Activated naive CD4-positive, alpha-beta T cell treated with anti-CD3 and anti-CD28 coated beads, Interleukin-2, amount 10 ng/mL, durations not matched to agents 7 days and 5 days (primary cell): ENCODE results near the gene RNF141.

Experiments
- CTCF ChIA-PET: fragments of 350-600 bp; sonication (Branson Sonifier 250); formaldehyde crosslinking; loops from one replicate; lab custom pipeline; 2021; ENCODE audit warnings: antibody characterized with exemption; lab: Charles Lee
- DNase-seq: peaks from one replicate; pipeline ENCODE4 v3.0.0-alpha.2; 2020
- H3K27ac Mint-ChIP-seq: one replicate; pipeline ENCODE4 v1.8.0; 2021; ENCODE audit warnings: mild to moderate bottlenecking, moderate library complexity, mixed read lengths
- H3K27me3 Mint-ChIP-seq: one replicate; pipeline ENCODE4 v1.8.0; 2021; ENCODE audit warnings: mild to moderate bottlenecking, mixed read lengths
- H3K36me3 Mint-ChIP-seq: one replicate; pipeline ENCODE4 v1.8.0; 2021; ENCODE audit warnings: mixed read lengths
- H3K4me1 Mint-ChIP-seq: one replicate; pipeline ENCODE4 v1.8.0; 2021; ENCODE audit warnings: mixed read lengths
- H3K4me3 Mint-ChIP-seq: one replicate; pipeline ENCODE4 v1.8.0; 2021; ENCODE audit warnings: mild to moderate bottlenecking, moderate library complexity, mixed read lengths
- H3K9me3 Mint-ChIP-seq: one replicate; pipeline ENCODE4 v1.8.0; 2021; ENCODE audit warnings: mixed read lengths

RNF141 gene

DNA sequence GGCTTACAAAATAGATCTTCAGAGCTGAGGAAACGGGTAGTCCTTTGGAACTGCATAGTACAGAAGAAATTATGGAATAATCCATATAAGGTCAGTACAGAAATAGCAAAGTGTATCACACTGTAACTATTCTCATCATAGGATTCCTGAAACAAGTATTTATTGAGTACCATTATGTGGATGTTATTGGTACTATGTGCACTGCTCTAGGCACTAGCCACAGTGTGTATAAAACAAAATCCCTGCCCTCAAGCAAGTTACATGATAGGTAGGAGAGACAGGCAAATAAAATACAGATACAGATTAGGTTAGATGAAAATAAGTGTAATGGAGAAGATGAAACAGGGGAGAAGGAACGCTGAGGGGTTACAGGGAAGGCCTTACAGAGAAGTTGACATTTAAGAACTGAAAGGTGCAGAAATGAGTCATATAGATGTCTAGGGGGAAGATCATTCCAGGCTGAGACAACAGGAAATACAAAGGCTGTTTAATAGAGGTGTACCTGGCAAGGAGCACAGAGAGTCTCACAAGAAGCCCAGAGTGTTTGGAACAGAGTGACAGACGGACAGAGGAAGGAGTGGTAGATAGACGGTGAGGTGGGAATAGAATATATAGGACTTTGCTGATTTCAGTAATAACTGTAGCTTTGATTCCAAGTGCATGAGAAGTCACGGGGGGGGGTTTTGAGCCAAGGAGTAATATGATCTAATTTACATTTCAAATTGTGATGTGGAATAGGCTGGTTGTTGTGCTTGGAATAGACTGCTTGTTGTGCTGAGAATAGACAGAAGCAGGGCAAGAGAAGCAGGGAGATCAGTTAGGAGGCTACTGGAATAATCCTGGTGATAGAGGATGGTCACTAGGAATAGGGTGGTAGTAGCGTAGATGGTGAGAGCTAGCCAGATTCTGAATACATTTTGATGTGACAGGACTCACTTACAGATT lies 13.7 kb downstream of the RNF141 start:
- H3K27me3 Mint-ChIP-seq, result no peaks in the 10 kb centered on the region
- H3K27ac Mint-ChIP-seq, result no peak overlapping the region
- CTCF ChIA-PET, result interaction anchor here (1.2 to 1.5 kb wide), 2 partner anchors 14 to 128 kb away, joined by 3 to 8 read pairs; partner anchors contain the start of gene RNF141

DNA sequence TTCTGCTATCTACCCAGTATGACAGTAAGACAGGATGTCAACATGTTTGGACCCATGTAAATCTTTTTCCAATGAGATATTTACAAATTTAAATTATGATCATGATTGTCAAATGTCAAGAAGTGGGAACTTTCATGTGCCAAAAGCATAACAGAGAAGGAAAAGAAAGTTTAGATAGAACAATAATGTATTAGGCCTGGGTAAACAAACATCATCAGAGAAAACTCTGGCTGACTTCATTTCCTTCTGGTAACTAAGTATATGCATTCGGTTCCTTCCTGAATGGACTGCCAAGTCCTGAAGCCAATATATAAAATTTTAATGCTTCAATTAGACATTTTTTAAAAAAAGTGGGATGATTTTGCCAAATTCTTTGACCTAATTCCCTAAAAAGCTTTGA lies 16.5 kb downstream of the RNF141 start:
- no peak for DNase-seq
- no peaks in the 10 kb centered on the region for H3K27me3 Mint-ChIP-seq
- peaks cover 15% of the 10 kb centered on the region for H3K4me1 Mint-ChIP-seq
- CTCF ChIA-PET, result interaction anchor here (0.6 to 1.4 kb wide), 2 partner anchors 16 to 806 kb away, joined by 3 to 4 read pairs; partner anchors contain the start of gene RNF141
- no peak overlapping the region for H3K4me3 Mint-ChIP-seq
- no peak overlapping the region for H3K27ac Mint-ChIP-seq
- H3K36me3 Mint-ChIP-seq, result peaks cover 37% of the 10 kb centered on the region
- H3K9me3 Mint-ChIP-seq, result no peaks in the 10 kb centered on the region

More for the DNA sequence above, 13.7 kb downstream of the RNF141 start:
- Mint-ChIP-seq H3K4me1 (peaks cover 15% of the 10 kb centered on the region), H3K9me3 (no peaks in the 10 kb centered on the region), H3K36me3 (peaks cover 34% of the 10 kb centered on the region), H3K4me3 (no peak overlapping the region)
- no peak for DNase-seq

DNA sequence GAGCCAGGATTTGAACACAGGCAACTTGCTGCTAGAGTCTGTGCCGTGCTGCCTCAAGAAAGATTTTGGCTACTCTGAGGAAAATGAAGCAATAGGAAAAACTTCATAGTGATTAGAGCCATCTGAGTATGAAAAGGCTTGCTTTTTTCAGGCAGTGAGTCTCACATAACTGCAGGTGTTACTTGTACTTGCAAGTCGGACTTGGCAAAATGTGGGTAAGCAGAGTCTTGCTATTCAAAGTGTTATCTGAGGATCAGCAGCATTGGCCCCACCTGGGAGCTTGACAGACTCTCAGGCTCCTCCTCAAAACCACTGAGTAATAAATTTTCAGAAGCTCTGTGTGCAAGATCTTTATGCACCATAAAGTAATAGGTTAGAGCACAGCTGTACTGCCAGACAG lies 18.1 kb downstream of the RNF141 start:
- H3K4me3 Mint-ChIP-seq, result no peak overlapping the region
- H3K27ac Mint-ChIP-seq, result no peak overlapping the region
- CTCF ChIA-PET, result interaction anchor here (1.0 kb wide), 1 partner anchor 17 kb away, joined by 4 read pairs; no protein-coding TSS in a partner anchor
- peaks cover 27% of the 10 kb centered on the region for H3K36me3 Mint-ChIP-seq
- H3K4me1 Mint-ChIP-seq, result peaks cover 15% of the 10 kb centered on the region
- no peaks in the 10 kb centered on the region for H3K9me3 Mint-ChIP-seq
- H3K27me3 Mint-ChIP-seq, result no peaks in the 10 kb centered on the region
- DNase-seq, result no peak

GRCh38 chr11:10522276-10522675 lies 18.7 kb downstream of the RNF141 start:
- Mint-ChIP-seq H3K27ac (no peak overlapping the region), H3K27me3 (no peaks in the 10 kb centered on the region), H3K36me3 (peaks cover 23% of the 10 kb centered on the region), H3K4me3 (no peak overlapping the region), H3K4me1 (peaks cover 10% of the 10 kb centered on the region), H3K9me3 (no peaks in the 10 kb centered on the region)
- DNase-seq, result no peak
- CTCF ChIA-PET, result no interaction called here

DNA sequence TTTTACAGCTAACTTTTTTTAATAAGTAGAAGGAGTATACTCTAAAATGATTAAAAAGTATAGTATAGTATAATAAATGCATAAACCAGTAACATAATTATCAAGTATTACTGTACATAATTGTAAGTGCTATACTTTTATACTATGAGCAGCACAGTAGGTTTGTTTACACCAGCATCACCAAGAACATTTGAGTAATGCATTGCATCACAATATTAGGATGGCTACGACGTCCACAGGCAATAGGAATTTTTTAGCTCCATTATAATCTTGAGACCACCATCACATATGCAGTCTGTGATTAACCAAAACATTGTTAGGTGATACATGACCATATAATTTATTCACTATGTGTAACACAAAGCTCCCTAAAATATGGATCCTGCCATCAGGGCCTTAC lies 20.4 kb downstream of the RNF141 start:
- no peaks in the 10 kb centered on the region for H3K27me3 Mint-ChIP-seq
- H3K4me1 Mint-ChIP-seq, result no peaks in the 10 kb centered on the region
- no peak overlapping the region for H3K27ac Mint-ChIP-seq
- H3K36me3 Mint-ChIP-seq, result peaks cover 23% of the 10 kb centered on the region
- H3K9me3 Mint-ChIP-seq, result no peaks in the 10 kb centered on the region
- no peak for DNase-seq
- CTCF ChIA-PET, result interaction anchor here (0.9 kb wide), 3 partner anchors 10 to 21 kb away, joined by 3 to 4 read pairs (median 3); partner anchors contain the start of gene RNF141
- H3K4me3 Mint-ChIP-seq, result no peak overlapping the region

GRCh38 chr11:10519630-10520029 lies 21.4 kb downstream of the RNF141 start:
- Mint-ChIP-seq H3K27me3 (no peaks in the 10 kb centered on the region), H3K36me3 (peaks cover 19% of the 10 kb centered on the region), H3K4me3 (no peak overlapping the region), H3K27ac (no peak overlapping the region), H3K4me1 (no peaks in the 10 kb centered on the region), H3K9me3 (no peaks in the 10 kb centered on the region)
- CTCF ChIA-PET, result no interaction called here
- DNase-seq, result no peak

DNA sequence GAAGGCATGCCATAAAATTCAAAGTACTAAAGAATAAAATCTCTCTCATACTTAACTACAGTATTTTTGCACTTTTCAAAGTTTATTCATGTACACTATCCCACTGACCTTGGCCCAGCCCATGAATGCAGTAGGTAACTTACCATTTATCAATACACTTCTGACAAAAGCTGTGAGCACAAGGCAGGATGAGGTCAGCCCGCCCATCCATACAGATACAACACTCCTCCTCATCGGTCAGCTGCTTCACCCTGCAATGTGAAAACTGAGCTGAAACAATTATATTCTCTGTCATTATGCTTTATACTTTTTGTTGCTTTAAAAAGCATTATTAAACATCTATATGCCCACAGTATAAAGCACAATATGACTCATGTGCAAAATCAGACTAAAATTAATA lies 22.1 kb downstream of the RNF141 start:
- H3K4me1 Mint-ChIP-seq, result no peaks in the 10 kb centered on the region
- peaks cover 20% of the 10 kb centered on the region for H3K36me3 Mint-ChIP-seq
- DNase-seq, result no peak
- CTCF ChIA-PET, result no interaction called here
- no peak overlapping the region for H3K4me3 Mint-ChIP-seq
- no peaks in the 10 kb centered on the region for H3K27me3 Mint-ChIP-seq
- no peaks in the 10 kb centered on the region for H3K9me3 Mint-ChIP-seq
- H3K27ac Mint-ChIP-seq, result no peak overlapping the region

DNA sequence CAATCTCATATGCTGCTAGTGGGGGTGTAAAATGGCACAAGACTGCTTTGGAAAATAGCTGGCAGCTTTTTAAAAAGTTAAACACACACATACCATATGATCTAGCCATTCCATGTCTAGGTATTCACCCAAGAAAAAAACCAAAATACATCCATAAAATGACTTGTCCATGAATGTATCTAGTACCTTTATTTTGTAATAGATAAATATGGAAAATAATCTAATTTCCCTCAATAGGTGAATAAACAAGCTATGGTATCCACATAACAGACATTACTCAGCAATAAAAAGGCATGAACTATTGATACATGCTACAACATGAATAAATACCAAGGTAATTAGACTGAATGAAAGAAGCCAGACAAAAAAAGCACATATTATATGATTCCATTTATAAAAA lies 22.9 kb downstream of the RNF141 start:
- Mint-ChIP-seq H3K9me3 (no peaks in the 10 kb centered on the region), H3K27ac (no peak overlapping the region), H3K36me3 (peaks cover 17% of the 10 kb centered on the region), H3K4me3 (no peak overlapping the region), H3K4me1 (peaks cover 1% of the 10 kb centered on the region), H3K27me3 (no peaks in the 10 kb centered on the region)
- CTCF ChIA-PET, result no interaction called here
- no peak for DNase-seq

DNA sequence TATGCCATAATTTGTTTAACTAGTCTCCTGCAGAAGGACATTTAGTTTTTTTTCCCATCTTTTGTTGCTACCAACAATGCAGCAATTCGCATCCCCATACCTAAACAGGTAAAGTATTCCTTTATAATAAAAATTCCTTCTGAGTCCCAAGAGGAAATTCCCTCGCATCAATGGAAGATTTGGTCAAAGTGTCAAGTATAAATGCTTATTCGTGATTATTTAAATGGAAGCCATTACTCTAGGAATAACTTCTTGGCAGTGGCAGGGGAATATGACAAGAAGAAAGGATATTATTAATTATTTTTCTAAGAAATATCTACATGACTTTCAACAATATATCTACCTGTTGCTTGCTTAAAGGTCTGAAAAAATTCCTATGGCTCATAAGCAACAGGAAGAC lies 25.6 kb downstream of the RNF141 start:
- Mint-ChIP-seq H3K36me3 (peaks cover 10% of the 10 kb centered on the region), H3K27me3 (no peaks in the 10 kb centered on the region), H3K9me3 (no peaks in the 10 kb centered on the region), H3K27ac (no peak overlapping the region), H3K4me3 (no peak overlapping the region), H3K4me1 (peaks cover 2% of the 10 kb centered on the region)
- CTCF ChIA-PET, result no interaction called here
- DNase-seq, result no peak

GRCh38 chr11:10514709-10515108 lies 26.3 kb downstream of the RNF141 start:
- no peak overlapping the region for H3K4me3 Mint-ChIP-seq
- DNase-seq, result no peak
- peaks cover 2% of the 10 kb centered on the region for H3K4me1 Mint-ChIP-seq
- peaks cover 10% of the 10 kb centered on the region for H3K36me3 Mint-ChIP-seq
- CTCF ChIA-PET, result no interaction called here
- H3K27ac Mint-ChIP-seq, result no peak overlapping the region
- H3K9me3 Mint-ChIP-seq, result no peaks in the 10 kb centered on the region
- H3K27me3 Mint-ChIP-seq, result no peaks in the 10 kb centered on the region

- H3K27me3 Mint-ChIP-seq, result no peaks in the 10 kb centered on the region
- CTCF ChIA-PET, result no interaction called here
- peaks cover 2% of the 10 kb centered on the region for H3K4me1 Mint-ChIP-seq
- H3K4me3 Mint-ChIP-seq, result no peak overlapping the region
- H3K9me3 Mint-ChIP-seq, result no peaks in the 10 kb centered on the region
- DNase-seq, result no peak
- H3K36me3 Mint-ChIP-seq, result peaks cover 10% of the 10 kb centered on the region
- H3K27ac Mint-ChIP-seq, result no peak overlapping the region
Observed at GRCh38 chr11:10514202-10514601, 26.8 kb downstream of the RNF141 start.

- Mint-ChIP-seq H3K27me3 (no peaks in the 10 kb centered on the region), H3K4me3 (no peak overlapping the region), H3K4me1 (peaks cover 2% of the 10 kb centered on the region), H3K9me3 (no peaks in the 10 kb centered on the region), H3K27ac (no peak overlapping the region), H3K36me3 (peaks cover 14% of the 10 kb centered on the region)
- no peak for DNase-seq
- CTCF ChIA-PET, result interaction anchor here (1.4 to 2.0 kb wide), 2 partner anchors 10 to 30 kb away, joined by 3 to 5 read pairs; partner anchors contain the start of gene RNF141
Observed at GRCh38 chr11:10511181-10511621, 29.8 kb downstream of the RNF141 start.

DNA sequence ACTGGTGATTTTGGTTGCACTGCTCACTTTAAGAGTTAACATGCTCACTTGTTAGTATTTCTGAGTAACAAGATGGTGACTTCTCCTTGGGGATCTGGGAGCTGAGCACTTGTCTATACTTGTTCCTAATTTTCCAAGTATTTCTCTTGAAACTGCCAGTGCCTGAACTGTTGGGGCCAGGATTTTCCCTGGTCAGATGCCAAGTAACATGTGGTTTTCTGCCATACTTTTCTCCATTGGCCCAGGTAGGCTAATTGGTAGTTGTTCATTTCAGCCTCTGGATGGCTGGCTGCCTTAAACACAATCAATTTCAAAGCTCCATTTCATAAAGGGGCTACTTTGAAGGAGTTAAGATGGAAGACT lies 35.0 kb downstream of the RNF141 start:
- Mint-ChIP-seq H3K9me3 (no peaks in the 10 kb centered on the region), H3K27me3 (no peaks in the 10 kb centered on the region), H3K36me3 (peaks cover 24% of the 10 kb centered on the region), H3K4me3 (no peak overlapping the region), H3K4me1 (no peaks in the 10 kb centered on the region), H3K27ac (no peak overlapping the region)
- CTCF ChIA-PET, result no interaction called here
- no peak for DNase-seq

GRCh38 chr11:10505278-10506007 lies 35.5 kb downstream of the RNF141 start:
- CTCF ChIA-PET, result no interaction called here
- H3K36me3 Mint-ChIP-seq, result peaks cover 24% of the 10 kb centered on the region
- no peak for DNase-seq
- H3K4me1 Mint-ChIP-seq, result no peaks in the 10 kb centered on the region
- H3K27ac Mint-ChIP-seq, result no peak overlapping the region
- H3K9me3 Mint-ChIP-seq, result no peaks in the 10 kb centered on the region
- no peak overlapping the region for H3K4me3 Mint-ChIP-seq
- H3K27me3 Mint-ChIP-seq, result no peaks in the 10 kb centered on the region
